Subcutaneous adipose tissue (tissue), 4 donors: ENCODE measurements around the gene RSPH1. TPM values are rescaled to one million over a fixed set of nuclear protein-coding genes. Genes with fewer than 3 reads are reported as not detected.

Source experiments
- total RNA-seq, 4 donors: library from RNA; depleted of rRNA; stranded (reverse); fragments of >200 nt; gene quantifications; one replicate each; pipeline ENCODE4 v1.1.0, GENCODE V29; 2016
- TF ChIP-seq, protein P1 (sequence below): fragments of 450-650 bp; IDR thresholded peaks from one replicate; pipeline ENCODE4 v1.5.1; 2016; ENCODE audit warnings: low read depth, mild to moderate bottlenecking, control low read depth, antibody characterized with exemption, moderate library complexity

Gene RSPH1
- total RNA-seq, 4 donors from 2014 or later, result 0.34 to 0.38 TPM; not detected in 2

GRCh38 chr21:42493109-42494060 is 2.6 kb downstream of the RSPH1 start:
- TF ChIP-seq, protein P1, sequence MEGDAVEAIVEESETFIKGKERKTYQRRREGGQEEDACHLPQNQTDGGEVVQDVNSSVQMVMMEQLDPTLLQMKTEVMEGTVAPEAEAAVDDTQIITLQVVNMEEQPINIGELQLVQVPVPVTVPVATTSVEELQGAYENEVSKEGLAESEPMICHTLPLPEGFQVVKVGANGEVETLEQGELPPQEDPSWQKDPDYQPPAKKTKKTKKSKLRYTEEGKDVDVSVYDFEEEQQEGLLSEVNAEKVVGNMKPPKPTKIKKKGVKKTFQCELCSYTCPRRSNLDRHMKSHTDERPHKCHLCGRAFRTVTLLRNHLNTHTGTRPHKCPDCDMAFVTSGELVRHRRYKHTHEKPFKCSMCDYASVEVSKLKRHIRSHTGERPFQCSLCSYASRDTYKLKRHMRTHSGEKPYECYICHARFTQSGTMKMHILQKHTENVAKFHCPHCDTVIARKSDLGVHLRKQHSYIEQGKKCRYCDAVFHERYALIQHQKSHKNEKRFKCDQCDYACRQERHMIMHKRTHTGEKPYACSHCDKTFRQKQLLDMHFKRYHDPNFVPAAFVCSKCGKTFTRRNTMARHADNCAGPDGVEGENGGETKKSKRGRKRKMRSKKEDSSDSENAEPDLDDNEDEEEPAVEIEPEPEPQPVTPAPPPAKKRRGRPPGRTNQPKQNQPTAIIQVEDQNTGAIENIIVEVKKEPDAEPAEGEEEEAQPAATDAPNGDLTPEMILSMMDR, result no peak

- TF ChIP-seq, protein P1, result no peak
Measured at GRCh38 chr21:42492201-42492600, 3.8 kb downstream of the RSPH1 start.

DNA sequence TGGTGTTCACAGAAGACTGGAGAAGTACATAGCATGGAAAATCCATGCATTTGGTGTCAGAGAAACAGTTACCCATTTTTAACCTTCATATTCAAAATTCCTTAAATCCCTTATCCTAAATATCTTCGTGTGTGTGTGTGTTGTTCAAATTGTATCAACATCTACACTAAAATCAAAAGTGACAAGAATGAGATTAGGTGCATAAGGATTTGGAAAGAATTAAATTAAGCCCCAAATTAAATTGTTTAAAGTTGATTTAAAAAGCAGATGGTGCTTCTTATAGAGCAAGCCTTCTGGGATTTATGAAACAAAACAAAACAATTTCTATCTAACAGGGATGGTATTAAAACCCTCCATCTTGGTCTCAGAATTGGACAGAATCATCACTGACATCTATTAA is 4.7 kb downstream of the RSPH1 start:
- TF ChIP-seq, protein P1, result no peak

DNA sequence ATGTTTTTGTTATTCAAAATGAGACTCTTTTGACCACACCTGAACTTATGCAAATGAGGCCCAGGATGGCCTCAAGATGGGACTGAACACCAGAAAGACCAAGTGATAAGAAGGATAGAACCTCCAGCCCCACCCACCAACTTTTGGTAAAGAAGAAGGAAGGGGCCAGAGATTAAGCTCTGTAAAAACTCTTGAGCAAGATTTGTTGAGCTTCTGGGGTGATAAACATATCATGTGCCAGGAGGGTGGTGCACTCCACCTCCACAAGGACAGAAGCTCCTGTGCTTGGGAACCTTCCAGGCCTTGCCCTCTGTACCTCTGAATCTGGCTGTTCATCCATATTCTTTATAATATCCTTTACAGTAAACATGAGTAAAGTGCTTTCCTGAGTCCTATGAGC is 5.3 kb downstream of the RSPH1 start:
- TF ChIP-seq, protein P1, result no peak

DNA sequence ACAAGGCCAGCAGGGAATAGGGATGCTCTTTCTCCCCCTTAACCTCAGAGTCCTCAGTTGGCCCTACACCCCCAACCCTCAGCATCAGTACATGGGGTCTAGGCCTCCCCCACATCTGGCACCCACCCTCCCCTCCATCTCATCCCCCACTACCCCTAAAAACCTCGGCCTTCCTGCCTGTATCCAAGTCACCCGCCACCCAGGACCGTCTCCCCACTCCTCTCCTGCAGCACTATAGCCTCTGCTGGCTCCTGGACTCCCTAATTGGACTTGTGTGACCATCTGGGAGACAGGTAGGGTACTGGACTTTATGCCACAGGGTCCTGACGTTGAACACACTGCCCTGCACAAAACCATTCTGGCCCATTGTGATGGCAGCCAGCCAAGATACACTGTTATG is 6.0 kb downstream of the RSPH1 start:
- TF ChIP-seq, protein P1, result no peak

GRCh38 chr21:42489006-42489563 is 6.9 kb downstream of the RSPH1 start:
- TF ChIP-seq, protein P1, result no peak

DNA sequence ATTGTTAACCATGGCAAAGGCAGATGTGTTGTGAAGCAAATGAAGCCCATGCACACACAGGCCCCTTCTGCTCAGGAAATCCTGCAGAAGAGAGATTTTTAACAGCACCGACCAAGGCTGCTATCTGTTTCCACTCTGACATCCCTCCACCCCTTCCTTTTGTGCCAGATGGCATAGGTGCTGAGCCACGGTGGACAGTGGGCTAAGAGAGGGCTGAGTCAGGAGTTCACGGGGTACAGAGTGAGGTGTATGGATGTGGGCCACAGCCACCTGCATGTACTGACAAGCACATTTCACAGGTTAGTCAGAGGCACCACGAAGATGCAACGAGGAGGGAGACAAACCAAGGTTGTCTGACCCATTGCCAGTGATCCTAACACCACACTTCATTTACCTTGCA is 9.5 kb downstream of the RSPH1 start:
- TF ChIP-seq, protein P1, result no peak
